Measurements from ENCODE around the gene ZNF567.

ZNF567 gene

DNA sequence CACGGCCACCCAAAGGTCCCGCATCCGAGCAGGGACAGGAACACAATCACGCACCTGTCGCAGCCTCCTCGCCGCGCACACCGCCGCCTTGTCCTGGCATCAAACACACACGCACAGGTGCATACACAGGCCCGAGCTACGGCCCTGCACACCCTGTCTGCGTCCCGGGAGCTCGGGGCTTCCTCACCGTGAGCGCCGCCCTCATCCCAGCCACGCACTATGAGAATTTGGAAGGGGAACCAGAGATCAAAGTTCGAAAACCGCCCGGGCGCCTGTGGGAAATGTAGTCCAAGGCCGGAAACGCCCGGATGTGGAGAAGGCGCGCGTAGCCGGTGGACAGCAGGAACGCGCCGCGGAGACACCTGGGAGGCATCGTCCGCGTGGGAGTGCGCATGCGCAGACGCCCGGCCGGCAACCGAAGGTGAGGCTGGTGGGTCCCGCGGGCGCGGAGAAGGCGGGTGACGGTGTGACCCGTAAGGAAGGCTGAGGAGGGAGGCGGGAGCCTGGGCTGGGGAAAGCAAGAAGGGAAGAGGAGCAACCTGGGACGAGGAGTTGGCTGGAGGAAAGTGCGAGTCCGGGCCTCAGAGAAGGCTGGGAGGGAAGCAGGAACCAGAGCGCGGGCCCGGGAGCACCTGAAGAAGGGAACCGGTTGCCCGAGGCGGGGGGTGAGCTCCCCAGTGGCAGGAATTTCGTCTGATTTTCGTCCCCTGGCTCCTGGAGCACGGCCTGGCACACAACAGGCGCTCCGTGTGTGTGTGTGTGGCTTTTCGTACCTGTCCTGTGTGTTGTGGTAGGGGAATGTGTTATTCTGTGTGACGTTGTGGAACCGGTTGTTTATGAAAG is at the start of gene ZNF567:
TSS of gene ZNF567 (plus strand) at position 399 of the 843 bp plus-strand sequence. CDS start 7,256 bp downstream, outside the sequence.
- peak within 1 kb of the TSS; percentile 93 for H3K4me3 ChIP-seq (ENCODE audit: low read depth, low read length)
- TF ChIP-seq, protein P1, sequence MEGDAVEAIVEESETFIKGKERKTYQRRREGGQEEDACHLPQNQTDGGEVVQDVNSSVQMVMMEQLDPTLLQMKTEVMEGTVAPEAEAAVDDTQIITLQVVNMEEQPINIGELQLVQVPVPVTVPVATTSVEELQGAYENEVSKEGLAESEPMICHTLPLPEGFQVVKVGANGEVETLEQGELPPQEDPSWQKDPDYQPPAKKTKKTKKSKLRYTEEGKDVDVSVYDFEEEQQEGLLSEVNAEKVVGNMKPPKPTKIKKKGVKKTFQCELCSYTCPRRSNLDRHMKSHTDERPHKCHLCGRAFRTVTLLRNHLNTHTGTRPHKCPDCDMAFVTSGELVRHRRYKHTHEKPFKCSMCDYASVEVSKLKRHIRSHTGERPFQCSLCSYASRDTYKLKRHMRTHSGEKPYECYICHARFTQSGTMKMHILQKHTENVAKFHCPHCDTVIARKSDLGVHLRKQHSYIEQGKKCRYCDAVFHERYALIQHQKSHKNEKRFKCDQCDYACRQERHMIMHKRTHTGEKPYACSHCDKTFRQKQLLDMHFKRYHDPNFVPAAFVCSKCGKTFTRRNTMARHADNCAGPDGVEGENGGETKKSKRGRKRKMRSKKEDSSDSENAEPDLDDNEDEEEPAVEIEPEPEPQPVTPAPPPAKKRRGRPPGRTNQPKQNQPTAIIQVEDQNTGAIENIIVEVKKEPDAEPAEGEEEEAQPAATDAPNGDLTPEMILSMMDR (IDR thresholded peaks at IDR 0.05; ENCODE audit: low read depth, low read length), result no peak

- TF ChIP-seq, protein P1 (IDR thresholded peaks at IDR 0.05; ENCODE audit: low read depth, low read length), result no peak
- H3K4me3 ChIP-seq (ENCODE audit: low read depth, low read length), result no peak overlapping the region
Observed at GRCh38 chr19:36638862-36639510, 48.4 kb upstream of the ZNF567 start.

DNA sequence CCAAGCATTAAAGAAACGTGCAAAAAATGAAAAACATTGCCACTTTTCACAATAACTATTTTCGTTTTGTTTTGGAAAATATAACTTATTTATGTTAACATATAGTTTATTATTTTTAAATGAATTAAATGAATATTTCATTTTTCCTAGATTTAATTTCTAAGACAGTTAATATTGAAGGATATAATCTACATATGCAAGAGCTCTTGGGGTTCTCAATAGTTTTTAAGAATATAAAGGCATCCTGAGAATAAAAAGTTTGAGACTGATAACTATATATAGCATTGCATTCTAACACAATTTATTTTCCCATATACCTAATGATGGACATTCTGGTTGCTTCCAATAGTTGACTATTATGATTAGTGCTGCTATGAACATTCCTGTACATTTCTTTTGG is 40.7 kb upstream of the ZNF567 start:
- TF ChIP-seq, protein P1 (IDR thresholded peaks at IDR 0.05; ENCODE audit: low read depth, low read length), result no peak
- no peak overlapping the region for H3K4me3 ChIP-seq (ENCODE audit: low read depth, low read length)

DNA sequence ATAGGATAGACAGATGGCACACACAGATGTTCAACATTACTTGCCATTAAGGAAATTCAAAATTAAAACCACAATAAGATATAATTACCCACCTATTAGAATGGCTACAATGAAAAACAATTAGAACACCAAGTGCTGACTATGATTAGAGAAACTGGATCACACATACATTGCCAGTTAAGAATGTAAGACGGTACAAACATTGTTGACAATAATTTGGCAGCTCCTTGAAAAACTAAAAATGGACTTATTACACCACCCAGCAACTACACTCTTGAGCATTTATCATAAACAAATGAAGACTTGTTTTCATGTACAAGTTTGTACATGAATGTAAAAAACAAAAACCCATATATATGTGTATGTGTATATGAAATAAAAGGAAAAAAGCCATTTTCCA is 34.5 kb upstream of the ZNF567 start:
- TF ChIP-seq, protein P1 (IDR thresholded peaks at IDR 0.05; ENCODE audit: low read depth, low read length), result no peak
- H3K4me3 ChIP-seq (ENCODE audit: low read depth, low read length), result no peak overlapping the region

DNA sequence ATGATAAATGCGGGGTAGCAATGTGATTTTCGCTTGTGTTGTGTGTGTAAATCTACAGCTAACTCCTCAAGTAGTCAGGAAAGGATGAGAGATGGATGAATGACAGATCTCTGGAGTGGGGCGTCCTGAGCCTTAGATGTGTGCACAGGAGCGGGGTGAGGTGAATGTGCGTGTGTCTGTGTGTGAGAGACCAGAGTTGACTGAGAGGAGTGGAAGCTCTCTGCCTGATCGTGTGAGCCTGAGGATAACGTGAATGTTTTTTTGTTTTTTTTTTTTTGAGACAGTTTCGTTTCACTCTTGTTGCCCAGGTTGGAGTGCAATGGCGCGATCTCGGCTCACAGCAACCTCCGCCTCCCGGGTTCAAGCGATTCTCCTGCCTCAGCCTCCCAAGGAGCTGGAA is 21.6 kb upstream of the ZNF567 start:
- TF ChIP-seq, protein P1 (IDR thresholded peaks at IDR 0.05; ENCODE audit: low read depth, low read length), result no peak
- peak overlapping the region; percentile 95 for H3K4me3 ChIP-seq (ENCODE audit: low read depth, low read length)

GRCh38 chr19:36668646-36669045 is 18.8 kb upstream of the ZNF567 start:
- TF ChIP-seq, protein P1 (IDR thresholded peaks at IDR 0.05; ENCODE audit: low read depth, low read length), result no peak
- no peak overlapping the region for H3K4me3 ChIP-seq (ENCODE audit: low read depth, low read length)

DNA sequence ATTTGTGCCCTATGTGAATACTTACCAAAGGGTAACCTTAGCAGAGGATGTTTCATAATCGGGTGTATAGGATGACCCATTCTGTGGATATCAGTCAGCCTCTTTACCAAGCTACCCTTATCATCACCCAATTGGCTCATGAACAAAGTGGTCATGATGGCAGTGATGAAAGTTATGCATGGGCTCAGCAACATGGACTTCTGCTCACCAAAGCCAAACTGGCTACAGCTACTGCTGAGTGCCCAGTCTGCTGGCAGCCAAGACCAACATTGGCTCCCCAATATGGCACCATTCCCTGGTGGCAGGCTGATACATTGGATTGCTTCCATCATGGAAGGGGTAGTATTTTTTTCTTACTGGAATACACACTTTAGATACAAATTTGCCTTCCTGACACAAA is 15.0 kb upstream of the ZNF567 start:
- TF ChIP-seq, protein P1 (IDR thresholded peaks at IDR 0.05; ENCODE audit: low read depth, low read length), result no peak
- H3K4me3 ChIP-seq (ENCODE audit: low read depth, low read length), result no peak overlapping the region
